Putamen (tissue), 1 donor: ENCODE results near the gene CDC42BPG.
"Not testable (repeated sequence)": the region's sequence is repeated elsewhere in the genome, so short reads cannot be mapped to it uniquely, and the experiment has no call there.

ENCODE experiments used
- DNase-seq: peaks from one replicate; pipeline ENCODE4 v3.0.0-alpha.2; 2016; ENCODE audit warnings: low spot score

Gene CDC42BPG

DNA sequence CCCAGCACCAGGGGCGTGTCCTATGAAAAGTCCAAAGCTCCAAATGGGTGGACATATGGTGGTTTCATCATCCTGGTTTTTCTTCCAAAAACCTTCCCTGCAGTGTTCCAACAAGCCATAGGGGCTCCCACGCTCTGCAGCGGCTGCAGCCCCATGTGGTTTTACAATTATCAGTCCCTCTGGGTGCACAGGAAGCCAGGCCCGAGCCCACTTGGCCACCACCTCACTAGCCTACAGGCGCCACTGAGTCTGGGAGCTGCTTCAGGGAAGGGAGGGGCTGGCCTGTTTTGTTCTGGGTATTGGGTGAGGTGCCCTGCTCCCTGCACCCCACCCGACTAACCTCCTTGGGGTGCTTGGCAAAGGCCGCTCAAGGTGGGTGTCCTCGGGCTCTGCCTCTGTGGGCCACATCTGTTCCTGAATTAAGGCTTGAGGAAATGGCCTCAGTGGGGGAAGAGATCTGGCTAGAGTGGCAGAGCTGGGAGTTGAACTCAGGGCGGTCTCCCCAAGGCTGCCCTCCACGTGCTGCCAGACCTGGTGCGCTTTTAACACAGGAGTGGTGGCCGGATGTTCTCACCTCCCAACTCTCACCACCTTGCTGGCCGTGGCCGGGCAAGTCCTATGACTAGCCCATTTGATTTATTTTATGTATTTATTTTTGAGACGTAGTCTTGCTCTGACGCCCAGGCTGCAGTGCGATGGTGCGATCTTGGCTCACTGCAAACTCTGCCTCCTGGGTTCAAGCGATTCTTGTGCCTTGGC, 5.3 kb upstream of the CDC42BPG start:
- no peak for DNase-seq

DNA sequence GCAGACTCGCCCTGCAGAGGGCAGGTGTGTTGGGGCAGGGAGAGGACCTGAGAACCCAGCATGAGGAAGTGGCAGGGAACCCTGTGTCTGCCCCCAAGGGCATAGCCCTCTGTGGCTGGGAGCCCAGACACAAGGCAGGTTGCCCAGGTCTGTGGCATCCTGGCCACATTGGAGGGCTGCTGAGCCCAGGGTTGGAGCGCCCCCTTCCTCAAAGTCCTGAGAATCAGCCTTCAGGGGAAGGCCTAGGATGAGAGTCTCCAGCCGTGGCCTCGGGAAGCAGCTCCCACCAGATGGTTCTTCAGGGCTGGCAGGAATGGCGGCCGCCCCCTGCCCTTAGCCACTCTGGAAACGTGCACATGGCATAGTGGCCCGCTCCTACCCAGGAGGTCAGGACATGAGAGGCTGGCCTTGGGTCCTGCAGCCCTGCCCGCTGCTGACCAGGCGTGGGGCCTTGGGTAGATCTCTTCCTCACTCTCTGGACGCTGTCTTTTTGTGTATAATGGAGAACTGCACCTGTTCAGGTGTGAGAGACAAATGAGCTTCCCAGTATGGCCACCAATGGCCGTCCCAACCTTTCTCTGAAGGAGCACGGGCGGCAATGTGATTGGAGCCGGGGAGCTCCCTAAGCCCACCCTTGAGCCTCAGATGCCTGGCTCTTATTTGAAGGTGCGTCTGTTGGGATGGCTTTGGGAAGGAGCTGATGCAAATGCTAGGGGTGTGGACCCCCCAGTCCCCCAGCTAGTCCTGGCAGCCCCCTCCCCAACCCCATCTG, 4.6 kb upstream of the CDC42BPG start:
- DNase-seq, result no peak

DNA sequence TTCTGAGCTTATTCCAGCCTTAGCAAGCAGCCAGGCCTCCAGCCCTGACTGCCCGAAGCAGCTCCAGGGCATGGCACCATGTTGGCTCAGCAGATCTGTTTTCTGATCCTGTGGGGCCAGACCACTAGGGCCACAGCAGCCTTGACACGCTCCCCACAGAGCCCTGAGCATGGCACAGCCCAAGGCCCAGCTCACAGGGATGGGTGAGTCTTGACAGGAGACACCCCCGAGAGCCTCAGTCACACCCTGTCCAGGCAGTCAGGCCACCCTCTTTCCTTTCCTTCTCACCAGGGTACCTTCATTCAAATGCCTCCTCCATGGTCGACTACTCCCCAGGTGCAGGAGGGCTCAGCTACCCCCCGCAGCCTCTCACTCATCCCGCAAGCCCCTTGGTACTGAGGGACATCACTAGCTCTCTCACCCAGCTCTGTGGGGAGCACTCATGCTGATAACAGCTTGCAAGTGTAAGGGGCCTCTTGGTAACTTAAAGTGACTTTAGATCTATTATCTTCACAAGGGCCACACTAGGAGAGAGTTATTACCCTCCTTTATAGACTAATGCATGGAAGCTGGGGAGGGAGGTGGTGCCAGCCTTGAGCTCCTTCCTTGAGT, 3.9 kb upstream of the CDC42BPG start:
- no peak for DNase-seq

DNA sequence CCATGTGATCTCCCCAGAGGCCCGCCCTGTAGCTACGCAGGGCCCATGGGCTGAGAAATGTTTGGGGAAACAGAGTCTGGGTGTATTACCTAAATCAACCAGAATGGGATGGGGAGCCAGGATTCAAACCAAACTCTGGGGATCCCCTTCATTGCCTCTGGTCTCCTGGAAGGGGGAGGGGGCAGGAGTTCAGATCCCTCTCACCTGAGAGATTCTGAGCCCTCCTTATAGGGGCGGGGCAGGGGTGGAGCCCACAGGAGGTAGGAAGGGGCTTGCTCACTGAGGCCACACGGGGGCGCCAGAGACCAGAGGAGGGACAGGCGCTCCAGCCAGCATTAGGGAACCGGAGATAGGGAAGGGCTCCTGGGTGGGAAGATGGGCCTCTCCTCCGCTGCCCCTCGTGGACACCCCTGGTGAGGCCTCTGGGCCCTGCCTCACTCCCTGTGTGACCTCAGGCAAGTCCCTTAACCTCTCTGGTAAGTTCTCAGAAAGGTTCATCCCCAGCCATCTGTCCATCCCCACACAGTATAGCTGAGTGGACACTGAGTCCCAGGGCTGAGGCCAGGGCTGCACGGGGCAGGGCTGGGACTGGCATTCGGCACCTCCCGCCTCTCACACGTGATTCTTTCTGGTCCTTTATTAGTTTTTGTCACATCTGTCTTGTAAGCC, 2.7 kb upstream of the CDC42BPG start:
- DNase-seq, result peak; percentile 81

DNA sequence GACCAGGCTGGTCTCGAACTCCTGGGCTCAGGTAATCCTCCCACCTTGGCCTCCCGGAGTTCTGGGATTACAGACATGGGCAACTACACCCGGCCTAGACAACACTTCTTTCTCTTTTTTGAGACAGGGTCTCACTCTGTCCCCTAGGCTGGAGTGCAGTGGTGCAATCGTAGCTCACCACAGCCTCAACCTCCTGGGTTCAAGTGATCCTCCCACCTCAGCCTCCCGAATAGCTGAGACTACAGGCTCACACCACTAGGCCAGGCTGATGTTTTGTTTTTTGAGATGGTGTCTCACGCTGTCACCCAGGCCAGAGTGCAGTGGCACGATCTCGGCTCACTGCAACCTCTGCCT, 1.3 kb upstream of the CDC42BPG start:
- DNase-seq, result not testable (repeated sequence)

DNA sequence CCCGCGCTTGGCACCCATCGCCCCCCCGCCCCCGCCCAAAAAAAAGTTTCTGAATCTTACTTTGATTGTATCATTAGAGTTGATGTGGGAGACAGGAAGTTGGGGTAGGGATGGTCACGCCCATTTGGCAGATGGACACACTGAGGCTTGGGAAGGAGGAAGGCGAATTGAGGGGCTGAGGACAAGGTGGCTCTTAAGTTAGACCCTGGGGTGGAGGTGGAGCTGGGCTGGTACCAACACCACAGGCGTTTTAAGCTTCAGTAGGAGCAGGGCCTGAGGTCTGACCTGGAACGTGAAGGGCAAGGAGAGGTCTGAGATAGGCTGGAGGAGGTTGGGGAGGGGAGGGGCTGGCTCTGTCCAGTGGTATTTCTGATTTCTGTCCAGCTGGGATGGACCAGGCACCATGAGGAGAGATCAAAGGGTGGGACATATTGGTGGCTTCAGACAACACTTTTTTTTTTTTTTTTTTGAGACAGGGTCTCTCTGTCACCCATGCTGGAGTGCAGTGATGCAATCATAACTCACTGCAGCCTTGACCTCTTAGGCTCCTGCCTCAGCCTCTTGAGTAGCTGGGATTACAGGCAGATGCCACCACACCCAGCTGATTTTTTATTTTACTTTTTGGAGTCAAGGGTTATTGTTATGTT, 799 bp upstream of the CDC42BPG start:
- no peak for DNase-seq

DNA sequence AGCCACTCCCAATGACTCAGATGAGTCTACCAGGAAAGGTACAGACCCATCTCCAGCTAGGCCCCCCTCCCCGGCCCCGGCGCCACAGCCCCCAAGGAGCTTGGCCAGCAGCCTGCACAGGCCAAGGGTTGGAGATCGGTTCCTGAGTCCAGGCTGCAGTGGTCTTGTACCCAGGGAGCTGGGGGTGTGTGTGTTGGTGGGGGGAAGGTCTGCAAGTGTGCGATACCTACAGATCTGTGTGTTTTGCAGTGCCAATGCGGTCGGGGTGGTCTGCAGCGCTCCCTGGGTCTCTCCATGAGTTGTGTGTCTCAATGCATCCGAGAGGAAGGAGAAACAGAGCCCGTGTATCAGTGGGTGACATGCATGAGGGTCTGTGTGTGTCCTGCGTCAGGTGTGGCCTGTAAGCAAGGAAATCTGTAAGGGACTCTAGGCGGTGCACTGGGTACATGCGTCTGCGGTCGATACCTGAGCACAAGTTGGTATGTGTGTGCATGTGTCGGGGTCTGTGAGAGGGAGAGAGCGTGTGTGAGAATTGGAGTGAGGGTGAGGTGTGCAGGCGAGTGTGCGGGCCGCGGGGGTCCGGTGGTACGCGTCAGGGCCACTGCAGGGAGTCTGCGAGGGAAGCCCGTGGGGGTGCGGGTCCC, 645 bp downstream of the CDC42BPG start:
- no peak for DNase-seq

DNA sequence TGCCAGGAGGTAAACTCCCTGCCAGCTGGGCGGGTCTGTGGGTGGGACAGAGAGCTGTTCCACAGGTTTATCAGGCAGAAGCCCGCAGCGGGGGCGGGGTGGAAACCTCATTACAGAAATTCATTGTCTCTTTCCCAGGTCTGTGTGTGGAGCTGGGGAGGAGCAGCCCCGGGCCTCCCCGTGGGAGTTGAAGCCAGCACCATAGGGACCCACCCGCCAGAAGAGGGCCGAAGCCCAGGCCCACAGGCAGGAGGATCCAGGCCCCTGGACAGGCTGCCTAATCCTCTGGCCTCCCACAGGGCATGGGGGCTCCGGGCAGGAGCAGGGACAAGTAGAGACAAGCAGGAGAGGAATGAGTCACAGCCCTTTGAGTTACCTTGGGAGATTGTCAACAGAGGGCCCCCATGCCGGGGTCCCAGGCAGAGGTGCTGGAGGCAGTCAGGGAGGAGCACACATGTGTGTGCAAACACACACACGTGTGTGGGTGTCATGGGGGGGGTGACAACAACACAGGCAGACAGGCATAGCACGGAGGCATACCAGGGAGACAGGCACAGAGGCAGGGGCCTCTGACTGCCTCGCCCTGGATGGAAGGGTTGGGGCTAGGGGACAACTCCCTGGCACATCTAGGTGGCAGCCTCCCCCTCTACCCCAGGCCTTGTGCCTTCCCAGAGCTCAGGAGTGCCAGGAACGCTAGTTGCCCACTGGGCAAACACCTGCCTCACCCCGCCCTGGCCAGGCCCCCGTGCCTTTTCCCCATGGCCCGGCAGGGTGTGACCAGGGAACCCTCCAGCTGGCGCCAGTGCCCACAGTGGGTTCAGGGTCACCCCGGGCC, 1.4 kb downstream of the CDC42BPG start:
- no peak for DNase-seq

DNA sequence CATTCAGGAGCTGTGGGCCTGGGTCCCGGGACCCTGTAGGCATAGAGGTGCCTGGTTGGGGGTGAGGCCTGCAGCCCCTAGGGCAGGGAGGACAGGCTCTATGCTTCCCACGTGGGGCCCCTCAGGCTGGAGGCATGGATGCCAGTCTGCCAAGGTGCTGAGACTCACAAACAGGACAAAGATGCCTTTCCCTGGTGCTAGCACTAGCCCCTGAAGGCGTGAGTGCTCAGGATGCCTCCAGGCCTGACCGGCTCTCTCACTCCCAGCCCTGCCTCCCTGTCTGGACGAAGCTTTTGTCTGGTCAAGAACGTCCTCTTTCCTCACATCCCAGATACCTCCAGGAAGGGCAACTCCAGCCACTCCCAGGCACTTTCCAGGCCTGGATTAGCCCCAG, 2.1 kb downstream of the CDC42BPG start:
- no peak for DNase-seq

DNA sequence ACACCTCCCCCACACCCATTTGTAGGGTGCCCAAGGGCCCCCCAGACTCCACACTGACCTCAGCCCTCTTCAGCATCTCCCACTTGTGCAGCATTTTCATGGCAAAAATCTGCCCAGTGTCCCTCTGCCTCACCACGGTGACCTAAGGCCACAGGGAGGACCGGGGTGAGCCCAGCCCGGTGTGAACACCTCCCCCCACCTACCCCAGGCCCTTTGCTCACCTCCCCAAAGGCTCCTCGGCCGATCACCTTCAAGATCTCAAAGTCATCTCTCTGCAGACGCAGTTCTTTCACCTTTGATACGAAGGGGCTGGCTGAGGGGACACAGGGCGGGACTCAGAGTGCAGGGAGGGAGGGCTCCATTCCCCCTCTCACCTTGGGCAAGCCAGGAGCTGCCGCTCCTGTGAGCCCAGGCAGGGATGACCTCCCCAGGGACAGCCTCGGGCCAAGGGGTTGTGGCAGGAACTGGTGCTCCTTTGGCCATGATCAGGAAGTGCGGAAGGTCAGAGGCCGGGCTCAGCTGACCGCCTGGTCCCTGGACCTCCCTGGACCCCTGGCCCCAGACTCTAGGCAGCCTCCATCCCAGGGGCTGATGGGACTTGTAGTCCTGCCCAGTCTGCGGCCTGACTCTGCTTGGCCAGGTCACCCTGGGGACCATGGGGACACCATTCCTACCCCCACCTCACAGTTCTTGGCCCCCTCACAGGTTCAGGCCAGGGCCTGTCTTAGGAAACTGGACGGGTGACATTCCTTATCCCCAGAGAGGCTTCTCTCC, 2.7 kb downstream of the CDC42BPG start:
- no peak for DNase-seq

DNA sequence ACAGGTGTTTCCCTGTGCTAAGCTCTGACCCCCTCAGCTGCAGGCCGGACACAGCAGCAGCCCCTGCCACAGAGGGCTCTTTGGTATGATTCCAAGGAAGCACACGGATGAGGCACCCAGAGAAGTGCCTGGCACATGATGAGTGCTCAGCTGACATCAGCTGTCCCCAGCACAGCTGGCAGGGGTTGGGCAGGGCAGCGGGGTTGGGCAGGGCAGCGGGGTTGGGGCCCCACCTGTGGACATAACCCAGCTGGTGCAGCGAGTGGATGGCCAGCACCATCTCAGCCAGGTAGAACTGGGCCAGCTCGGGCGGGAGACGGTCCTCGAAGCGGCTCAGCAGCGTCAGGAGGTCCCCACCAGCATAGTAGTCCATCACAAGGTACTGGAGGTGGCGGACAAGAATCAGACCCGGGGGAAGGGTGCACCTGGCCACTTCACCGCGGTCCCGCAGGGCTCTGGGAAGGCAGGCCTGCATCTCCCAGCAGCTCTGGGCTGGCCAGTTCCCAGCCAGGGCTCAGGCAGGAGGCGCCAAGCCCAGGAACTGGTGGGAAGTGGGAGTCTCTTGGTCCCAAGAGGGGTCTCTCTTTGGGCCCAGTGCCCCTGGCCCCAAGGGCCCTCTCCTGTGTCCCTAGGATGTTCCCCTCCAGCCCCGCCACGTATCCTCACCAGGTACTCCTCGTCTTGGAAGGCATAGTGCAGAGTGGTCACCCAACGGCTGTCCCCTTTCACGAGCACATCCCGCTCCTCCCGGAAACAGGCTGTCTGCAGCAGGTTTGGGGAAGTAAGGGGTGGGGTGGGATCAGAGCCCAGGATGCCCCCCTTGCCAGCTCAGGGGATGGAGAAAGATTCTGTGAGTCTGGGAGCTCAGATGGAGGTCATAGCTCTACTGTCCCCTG, 4.3 kb downstream of the CDC42BPG start:
- no peak for DNase-seq

DNA sequence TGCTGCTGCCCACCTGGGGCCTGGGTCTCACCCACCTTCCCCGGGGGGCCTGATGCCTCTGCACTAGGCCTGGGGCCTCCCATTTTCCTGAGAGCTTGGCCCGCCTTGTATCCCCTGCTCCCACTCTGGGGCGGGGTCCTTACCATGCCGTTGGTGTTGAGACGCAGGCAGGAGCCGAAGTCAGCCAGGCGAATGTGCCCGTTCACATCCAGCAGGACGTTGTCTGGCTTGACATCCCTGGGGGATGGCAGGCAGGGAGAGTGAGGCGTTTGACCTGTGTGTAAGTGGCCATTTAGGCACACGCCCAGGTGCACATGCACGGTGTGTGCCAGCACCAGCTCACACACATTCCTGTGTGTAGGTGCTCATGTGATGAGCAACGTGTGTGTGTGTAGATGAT, 5.1 kb downstream of the CDC42BPG start:
- DNase-seq, result no peak

DNA sequence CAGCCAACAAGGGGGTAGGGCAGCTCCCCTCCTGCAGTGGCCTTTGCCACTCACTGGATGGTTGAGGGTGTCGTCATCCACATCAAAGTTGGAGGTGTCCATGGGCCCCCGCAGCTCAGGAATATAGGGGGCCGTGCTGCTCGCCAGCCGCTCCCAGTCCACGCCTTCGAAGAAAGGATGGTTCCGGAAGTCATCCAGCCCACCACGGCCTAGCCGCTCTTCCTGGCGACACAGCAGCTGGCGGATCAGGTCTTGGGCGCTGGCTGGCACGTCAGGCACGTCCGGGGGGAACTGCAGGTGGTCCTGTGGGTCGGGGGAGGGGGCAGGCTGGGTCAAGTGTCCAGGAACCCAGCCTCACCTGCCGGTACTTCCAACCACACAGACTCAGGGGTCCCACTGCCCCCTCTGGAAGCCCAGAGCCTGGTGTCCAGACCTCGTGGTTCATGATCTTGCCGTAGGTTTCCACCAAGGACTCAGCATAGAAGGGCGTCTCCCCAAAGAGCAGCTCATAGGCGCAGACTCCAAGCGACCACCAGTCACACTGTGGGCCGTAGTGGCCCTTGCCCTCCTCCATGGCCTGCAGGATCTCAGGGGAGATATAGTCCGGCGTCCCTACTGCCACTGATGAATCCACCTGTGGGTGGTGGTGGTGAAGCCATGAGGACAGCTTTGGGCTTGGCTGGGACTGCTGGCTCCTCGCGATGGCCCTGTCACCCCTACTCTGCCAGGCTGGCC, 5.7 kb downstream of the CDC42BPG start:
- DNase-seq, result no peak

DNA sequence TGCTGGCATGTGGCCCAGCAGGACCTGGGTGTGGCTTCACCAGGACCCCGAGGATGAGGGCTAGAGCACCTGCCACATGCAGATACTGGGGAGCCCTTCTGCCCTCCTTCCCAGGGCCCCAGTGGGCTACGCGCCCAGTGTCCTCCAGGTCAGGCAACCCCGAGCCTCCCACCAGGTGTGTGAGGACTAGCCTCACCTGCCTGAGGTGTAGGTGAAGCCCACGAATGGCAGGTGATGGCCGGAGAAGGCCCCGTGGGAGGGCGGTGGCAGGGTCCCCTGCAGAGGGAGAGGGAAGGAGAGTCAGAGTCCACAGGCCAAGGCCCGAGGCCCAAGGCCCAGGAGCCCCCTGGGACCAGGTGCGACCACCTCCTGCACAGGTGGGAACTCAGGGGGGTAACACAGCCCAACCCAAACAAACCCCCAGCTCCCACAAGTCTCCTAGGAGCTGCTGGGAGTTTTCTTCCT, 6.5 kb downstream of the CDC42BPG start:
- DNase-seq, result no peak

DNA sequence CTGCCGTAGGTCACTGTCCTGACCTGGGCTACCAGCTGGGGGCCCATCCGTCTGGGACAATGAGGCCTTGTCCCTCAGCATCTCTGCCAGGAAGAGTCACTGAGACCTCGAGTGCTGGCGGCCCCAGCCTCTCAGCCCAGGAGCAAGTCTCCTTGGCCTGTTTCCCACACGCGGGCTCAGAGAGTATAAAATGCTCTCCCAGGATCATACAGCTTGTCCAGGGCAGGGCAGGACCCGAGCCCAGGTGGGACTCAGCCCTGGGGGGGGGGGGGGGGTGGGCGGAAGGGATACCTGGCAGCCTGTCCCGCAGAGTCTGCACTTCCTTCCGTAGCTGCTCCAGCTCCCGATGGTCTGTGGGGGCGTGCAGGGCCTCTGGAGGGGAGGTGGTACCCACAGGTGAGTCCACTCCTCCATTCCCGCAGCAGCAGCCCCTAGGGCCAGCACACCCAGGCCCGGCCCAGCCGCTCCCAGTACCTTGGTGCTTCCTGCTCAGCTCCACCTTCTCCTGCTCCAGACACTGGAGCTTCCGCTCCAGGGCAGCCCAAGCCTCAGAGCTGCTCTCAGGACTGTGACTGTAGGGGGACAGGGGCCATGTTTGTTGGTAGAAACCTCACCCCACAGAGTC, 7.9 kb downstream of the CDC42BPG start:
- DNase-seq, result no peak

DNA sequence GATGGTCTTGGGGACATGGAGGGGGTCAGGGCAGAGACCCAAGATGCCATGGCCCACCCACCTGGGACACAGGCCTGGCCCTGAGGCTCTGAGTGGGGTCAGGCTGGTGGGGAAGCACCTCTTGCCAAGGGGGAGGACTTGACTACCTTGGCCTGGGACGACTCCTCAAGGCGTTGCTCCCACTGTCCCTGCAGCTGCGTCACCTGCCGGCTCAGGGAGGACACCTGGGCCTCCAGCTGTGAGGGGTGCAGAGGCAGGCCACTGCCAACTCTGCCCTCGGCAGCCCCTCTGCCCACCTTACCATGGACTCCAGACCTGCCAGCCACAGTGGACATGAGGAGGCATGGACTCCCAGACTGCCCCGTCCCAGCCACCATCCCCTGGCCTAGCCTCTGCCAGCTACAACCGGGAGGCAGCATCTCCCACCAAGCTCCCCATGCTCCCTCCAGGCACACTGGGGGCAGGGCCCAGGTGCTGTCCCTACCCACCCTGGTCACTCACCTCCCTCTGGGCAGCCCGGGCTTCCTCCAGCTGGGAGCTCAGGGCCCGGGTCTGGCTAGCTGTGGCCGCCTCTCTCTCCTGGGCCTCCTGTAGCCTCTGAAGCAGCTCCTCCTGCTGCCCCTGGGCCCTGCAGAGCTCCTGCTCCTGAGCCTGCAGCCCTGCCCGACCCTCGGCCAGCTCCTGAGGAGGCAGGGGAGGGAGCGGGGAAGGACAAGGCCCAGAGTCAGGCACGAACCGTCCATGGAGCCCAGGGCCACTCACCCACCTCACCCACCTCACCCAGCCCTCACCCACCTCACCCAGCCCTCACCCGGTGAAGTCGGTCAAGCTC, 8.6 kb downstream of the CDC42BPG start:
- DNase-seq, result no peak
